ENCODE results near the gene UGT1A6.

- TF ChIP-seq CTCF (IDR thresholded peaks at IDR 0.05; ENCODE audit: low read length) (no peak), EZH2 (IDR thresholded peaks at IDR 0.05; ENCODE audit: borderline replicate concordance, low read length) (no peak)
Observed at GRCh38 chr2:233681521-233682099, 11.1 kb upstream of the UGT1A6 start, which contains the start of gene UGT1A7.
